Measurements from ENCODE around the gene PIK3R5. TPM values are rescaled to one million over a fixed set of nuclear protein-coding genes. Genes with fewer than 3 reads are reported as not detected.

Gene PIK3R5
- total RNA-seq, 1 donor from 2014 or later: 34.2 TPM

GRCh38 chr17:9002606-9003354, 37.3 kb upstream of the PIK3R5 start:
- Mint-ChIP-seq H3K27ac (no peak overlapping the region), H3K27me3 (peaks cover 34% of the 10 kb centered on the region), H3K4me1 (peaks cover 31% of the 10 kb centered on the region), H3K4me3 (peak overlapping the region; percentile 66), H3K36me3 (ENCODE audit: low read depth) (no peaks in the 10 kb centered on the region), H3K9me3 (no peaks in the 10 kb centered on the region)
- TF ChIP-seq CTCF (IDR thresholded peaks at IDR 0.05): no peak
- ATAC-seq (ENCODE audit: low read depth): peak; percentile 64
- CTCF ChIA-PET: interaction anchor here (0.6 to 2.0 kb wide), 8 partner anchors 10 to 592 kb away, joined by 3 to 5 read pairs (median 3); partner anchors contain the start of gene NTN1
- POLR2A ChIA-PET: interaction anchor here (0.7 to 1.2 kb wide), 4 partner anchors 18 to 288 kb away, joined by 3 to 6 read pairs (median 4); partner anchors contain the start of genes NTN1 and PIK3R5
- peak; percentile 53 for DNase-seq
- intact Hi-C loops (cut with micrococcal nuclease): loop anchor here (1.0 to 5.0 kb wide), 2 partner anchors 19 to 940 kb away; partner anchors contain the start of gene NTN1

- ATAC-seq (ENCODE audit: low read depth) (no peak), DNase-seq (no peak)
- H3K4me1 Mint-ChIP-seq: peaks cover 31% of the 10 kb centered on the region
- no peaks in the 10 kb centered on the region for H3K9me3 Mint-ChIP-seq
- no peak for TF ChIP-seq CTCF (IDR thresholded peaks at IDR 0.05)
- peak overlapping the region; percentile 66 for H3K4me3 Mint-ChIP-seq
- intact Hi-C loops (cut with micrococcal nuclease): loop anchor here (5.0 kb wide), 1 partner anchor 940 kb away; no protein-coding TSS in a partner anchor
- peaks cover 31% of the 10 kb centered on the region for H3K27me3 Mint-ChIP-seq
- no peaks in the 10 kb centered on the region for H3K36me3 Mint-ChIP-seq (ENCODE audit: low read depth)
- ChIA-PET CTCF (interaction anchor here (0.6 to 2.0 kb wide), 3 partner anchors 19 to 289 kb away, joined by 3 to 5 read pairs (median 3); partner anchors contain the start of gene NTN1), POLR2A (interaction anchor here (0.7 to 1.2 kb wide), 4 partner anchors 19 to 288 kb away, joined by 3 to 6 read pairs (median 4); partner anchors contain the start of genes NTN1 and PIK3R5)
- no peak overlapping the region for H3K27ac Mint-ChIP-seq
These were observed 36.7 kb upstream of the PIK3R5 start for GRCh38 chr17:9002227-9002605.

- peak overlapping the region; percentile 28 for H3K4me3 Mint-ChIP-seq
- ATAC-seq (ENCODE audit: low read depth) (no peak), DNase-seq (no peak)
- H3K9me3 Mint-ChIP-seq: no peaks in the 10 kb centered on the region
- no peak overlapping the region for H3K27ac Mint-ChIP-seq
- ChIA-PET CTCF (interaction anchor here (1.0 kb wide), 1 partner anchor 25 kb away, joined by 3 read pairs; no protein-coding TSS in a partner anchor), POLR2A (no interaction called here)
- peaks cover 31% of the 10 kb centered on the region for H3K4me1 Mint-ChIP-seq
- intact Hi-C loops (cut with micrococcal nuclease): loop anchor here (5.0 kb wide), 1 partner anchor 939 kb away; no protein-coding TSS in a partner anchor
- peaks cover 30% of the 10 kb centered on the region for H3K27me3 Mint-ChIP-seq
- no peak for TF ChIP-seq CTCF (IDR thresholded peaks at IDR 0.05)
- H3K36me3 Mint-ChIP-seq (ENCODE audit: low read depth): no peaks in the 10 kb centered on the region
These were observed 36.1 kb upstream of the PIK3R5 start for GRCh38 chr17:9001559-9001958.

GRCh38 chr17:8997994-8998628, 32.6 kb upstream of the PIK3R5 start:
- ATAC-seq (ENCODE audit: low read depth) (peak; percentile 74), DNase-seq (peak; percentile 72)
- Mint-ChIP-seq H3K27ac (no peak overlapping the region), H3K4me1 (peaks cover 22% of the 10 kb centered on the region), H3K36me3 (ENCODE audit: low read depth) (no peaks in the 10 kb centered on the region), H3K27me3 (peaks cover 10% of the 10 kb centered on the region), H3K4me3 (no peak overlapping the region), H3K9me3 (no peaks in the 10 kb centered on the region)
- ChIA-PET CTCF (interaction anchor here (0.7 to 4.8 kb wide), 36 partner anchors 11 to 938 kb away, joined by 3 to 34 read pairs (median 4); partner anchors contain the start of genes MFSD6L and PIK3R5), POLR2A (interaction anchor here (0.6 to 1.5 kb wide), 4 partner anchors 99 to 1253 kb away, joined by 4 to 7 read pairs (median 4); no protein-coding TSS in a partner anchor)
- TF ChIP-seq CTCF (IDR thresholded peaks at IDR 0.05): peak; percentile 73
- intact Hi-C loops (cut with micrococcal nuclease): loop anchor here (1.0 to 10.0 kb wide), 6 partner anchors 81 to 613 kb away; partner anchors contain the start of genes MFSD6L and RPL26
